ENCODE data around the gene PCDH15.

DNA sequence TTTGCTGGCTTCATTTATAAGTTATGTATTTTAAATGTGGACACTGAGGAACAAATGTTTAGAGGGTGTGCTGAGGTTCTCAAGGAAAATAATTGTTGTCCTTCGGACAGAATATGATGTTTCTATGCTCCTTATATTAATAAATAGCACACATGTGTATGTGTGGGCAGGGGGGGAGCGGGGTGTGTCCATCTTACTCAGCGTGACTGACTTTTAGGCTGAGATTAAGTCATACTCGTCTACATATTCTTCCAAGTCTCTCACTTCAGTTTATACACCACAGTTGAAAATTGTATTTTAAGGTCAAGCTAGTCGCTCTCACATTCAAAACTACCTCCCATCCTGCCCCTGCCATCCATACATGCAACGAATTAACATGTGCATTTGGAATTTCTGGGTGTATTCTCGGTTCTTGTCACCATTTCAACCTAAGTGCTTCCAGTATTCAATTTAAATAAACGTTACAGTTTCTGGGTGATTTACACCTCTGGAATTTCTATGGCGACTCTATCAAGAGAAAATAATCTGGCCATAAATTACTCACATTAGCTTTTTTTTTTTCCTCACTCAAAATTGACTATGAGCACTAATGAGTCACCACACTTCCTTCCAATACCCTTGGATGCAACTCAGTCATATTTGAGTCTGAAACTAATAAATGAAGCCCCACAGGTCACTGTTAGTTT, 3.3 kb downstream of the PCDH15 start:
- TF ChIP-seq, protein P1, sequence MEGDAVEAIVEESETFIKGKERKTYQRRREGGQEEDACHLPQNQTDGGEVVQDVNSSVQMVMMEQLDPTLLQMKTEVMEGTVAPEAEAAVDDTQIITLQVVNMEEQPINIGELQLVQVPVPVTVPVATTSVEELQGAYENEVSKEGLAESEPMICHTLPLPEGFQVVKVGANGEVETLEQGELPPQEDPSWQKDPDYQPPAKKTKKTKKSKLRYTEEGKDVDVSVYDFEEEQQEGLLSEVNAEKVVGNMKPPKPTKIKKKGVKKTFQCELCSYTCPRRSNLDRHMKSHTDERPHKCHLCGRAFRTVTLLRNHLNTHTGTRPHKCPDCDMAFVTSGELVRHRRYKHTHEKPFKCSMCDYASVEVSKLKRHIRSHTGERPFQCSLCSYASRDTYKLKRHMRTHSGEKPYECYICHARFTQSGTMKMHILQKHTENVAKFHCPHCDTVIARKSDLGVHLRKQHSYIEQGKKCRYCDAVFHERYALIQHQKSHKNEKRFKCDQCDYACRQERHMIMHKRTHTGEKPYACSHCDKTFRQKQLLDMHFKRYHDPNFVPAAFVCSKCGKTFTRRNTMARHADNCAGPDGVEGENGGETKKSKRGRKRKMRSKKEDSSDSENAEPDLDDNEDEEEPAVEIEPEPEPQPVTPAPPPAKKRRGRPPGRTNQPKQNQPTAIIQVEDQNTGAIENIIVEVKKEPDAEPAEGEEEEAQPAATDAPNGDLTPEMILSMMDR (IDR thresholded peaks at IDR 0.05 in 4 of 5, conservative IDR thresholded peaks at IDR 0.05 in 1 of 5): no peak
- TF ChIP-seq POLR2A (IDR thresholded peaks at IDR 0.05): no peak
